Measurements from ENCODE around the gene P4HA2.
A peak's percentile ranks its signal among the peaks of the same experiment; 100 is the strongest.

Gene P4HA2

GRCh38 chr5:132221781-132222648 is 5.6 kb downstream of the P4HA2 start:
- no peak for DNase-seq

- no peak for DNase-seq
These were observed 7.2 kb downstream of the P4HA2 start for GRCh38 chr5:132220491-132220890.

- DNase-seq = no peak
These were observed 7.7 kb downstream of the P4HA2 start for GRCh38 chr5:132219981-132220380.

DNA sequence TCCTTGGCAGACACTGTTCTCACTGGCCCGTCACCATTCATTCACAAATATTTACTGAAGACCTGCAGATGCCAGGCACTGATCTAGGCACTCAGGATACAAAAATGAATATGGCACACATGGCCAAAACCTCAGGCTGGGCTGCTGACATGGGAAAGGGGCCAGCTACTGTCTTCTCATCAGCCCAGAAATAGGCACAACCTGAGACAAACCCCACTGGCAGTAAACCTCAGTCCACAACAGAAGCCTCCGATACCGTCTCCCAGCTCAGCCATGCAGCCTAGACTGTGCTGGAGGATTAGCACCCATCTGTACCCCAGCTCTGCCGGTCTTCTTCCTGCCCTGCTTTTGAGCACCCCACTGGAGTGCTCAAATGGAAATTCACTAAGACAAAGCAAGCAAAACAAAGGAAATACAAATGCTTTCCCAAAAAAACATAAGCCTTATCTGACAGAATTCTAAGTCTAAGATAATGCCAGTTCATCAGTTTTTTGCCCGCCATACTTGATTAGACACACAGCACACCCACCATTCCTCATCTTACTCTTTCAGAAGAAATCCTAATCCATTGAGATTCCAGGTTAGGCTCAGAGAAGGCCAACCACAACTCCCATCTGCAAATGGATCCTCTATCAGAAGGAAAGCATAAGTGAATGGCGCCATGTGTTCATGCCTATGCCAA is 8.2 kb downstream of the P4HA2 start:
- DNase-seq = no peak

- no peak for DNase-seq
These were observed 9.3 kb downstream of the P4HA2 start for GRCh38 chr5:132218321-132218720.

GRCh38 chr5:132215329-132215728 is 12.3 kb downstream of the P4HA2 start:
- no peak for DNase-seq

DNA sequence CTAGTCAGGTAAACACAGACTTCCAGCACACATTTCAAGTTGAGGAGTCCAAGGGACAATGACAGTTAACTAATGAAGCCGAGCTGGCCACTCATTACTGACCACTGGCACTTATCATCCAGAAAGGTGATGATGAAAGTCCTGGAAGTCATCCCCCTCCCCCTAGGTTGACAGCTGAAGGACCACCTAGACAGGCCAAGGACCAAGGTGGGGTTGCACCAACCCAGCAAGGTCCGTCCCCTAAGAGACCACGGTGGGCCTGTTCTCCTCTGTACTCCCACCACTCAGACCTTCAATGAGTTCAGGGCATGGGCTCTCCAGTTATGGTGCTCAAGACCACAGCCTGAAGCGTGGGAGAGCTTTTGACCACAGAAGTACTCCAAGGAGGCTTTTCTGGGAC is 13.2 kb downstream of the P4HA2 start:
- no peak for DNase-seq

- DNase-seq = no peak
These were observed 14.0 kb downstream of the P4HA2 start for GRCh38 chr5:132213666-132214065.

- DNase-seq = no peak
These were observed 15.9 kb downstream of the P4HA2 start for GRCh38 chr5:132211787-132212186.

GRCh38 chr5:132210944-132211343 is 16.7 kb downstream of the P4HA2 start:
- no peak for DNase-seq

- DNase-seq = no peak
These were observed 17.6 kb downstream of the P4HA2 start for GRCh38 chr5:132209901-132210545.

DNA sequence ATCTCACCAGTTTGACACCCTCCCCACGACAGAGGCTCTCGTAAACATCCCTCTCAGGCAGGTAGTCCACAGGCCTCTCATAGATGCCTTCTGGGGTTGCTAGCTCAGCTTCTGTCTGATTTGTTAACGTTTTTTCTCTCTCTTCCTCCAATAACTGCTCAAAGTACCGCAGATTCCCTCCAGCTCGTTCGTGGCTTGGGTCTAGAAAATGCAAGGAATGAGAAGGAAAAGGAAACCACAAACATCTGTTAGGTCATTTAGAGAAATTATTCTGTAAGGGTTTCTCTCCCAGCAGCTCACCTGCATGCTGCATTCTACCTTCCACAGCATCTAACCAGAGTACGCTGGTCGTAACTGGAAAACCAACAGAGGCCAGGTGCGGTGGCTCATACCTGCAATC is 18.5 kb downstream of the P4HA2 start:
- DNase-seq = no peak

- peak; percentile 66 for DNase-seq
These were observed 19.9 kb downstream of the P4HA2 start for GRCh38 chr5:132207778-132208177.

DNA sequence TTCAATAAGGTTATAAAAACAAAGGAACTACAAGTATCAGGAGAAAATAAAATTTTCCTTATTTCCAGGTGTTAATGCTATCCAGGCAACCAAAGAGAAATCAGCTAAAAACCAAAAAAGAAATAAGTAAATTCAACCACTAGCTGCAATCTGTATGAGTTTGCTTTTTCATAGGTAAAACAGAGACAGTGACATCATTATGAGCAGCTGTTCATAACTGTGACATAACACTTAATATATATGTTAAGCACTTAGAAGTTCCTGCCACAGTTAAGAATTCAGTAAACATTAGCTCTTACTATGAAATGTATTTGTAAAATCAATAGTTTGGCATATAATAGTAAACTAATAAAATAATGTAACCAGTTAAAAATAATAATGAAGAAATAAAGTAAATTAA is 20.9 kb downstream of the P4HA2 start:
- DNase-seq = no peak

DNA sequence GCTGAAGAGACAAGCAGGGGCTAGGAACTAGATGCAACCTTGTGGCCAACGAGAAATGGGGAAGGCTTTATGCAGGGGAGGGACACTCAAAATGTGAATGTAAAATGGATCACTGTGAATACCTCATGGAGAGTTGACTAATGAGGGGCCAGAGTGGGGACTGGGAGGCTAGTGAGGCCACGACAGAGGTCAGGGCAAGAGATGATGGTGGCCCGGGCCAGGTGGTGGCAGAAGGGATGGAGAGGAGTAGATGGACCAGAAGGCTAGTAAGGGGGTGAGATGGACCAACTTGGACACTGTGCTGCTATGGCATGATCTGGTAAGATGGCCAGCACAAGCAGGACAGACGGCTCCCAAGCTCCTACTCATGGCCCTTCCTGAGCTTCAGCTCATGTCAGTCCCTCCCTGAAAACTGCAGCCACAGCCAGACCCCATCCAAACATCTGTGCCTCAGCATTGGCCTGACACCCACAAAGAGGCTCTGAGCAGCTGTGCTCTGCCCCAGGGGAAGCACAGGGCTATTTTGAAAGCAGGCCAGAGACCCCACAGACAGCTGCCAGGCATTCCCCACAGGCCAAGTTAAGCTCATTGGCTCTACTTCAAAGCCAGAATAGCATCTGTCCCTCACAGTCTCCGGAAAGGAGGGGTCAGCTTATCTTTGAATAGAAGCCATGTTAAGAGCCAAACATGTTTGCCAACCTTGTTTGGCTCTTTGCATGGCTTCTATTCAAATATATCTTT is 22.1 kb downstream of the P4HA2 start:
- DNase-seq = no peak

GRCh38 chr5:132204371-132205135 is 23.1 kb downstream of the P4HA2 start:
- DNase-seq = no peak

DNA sequence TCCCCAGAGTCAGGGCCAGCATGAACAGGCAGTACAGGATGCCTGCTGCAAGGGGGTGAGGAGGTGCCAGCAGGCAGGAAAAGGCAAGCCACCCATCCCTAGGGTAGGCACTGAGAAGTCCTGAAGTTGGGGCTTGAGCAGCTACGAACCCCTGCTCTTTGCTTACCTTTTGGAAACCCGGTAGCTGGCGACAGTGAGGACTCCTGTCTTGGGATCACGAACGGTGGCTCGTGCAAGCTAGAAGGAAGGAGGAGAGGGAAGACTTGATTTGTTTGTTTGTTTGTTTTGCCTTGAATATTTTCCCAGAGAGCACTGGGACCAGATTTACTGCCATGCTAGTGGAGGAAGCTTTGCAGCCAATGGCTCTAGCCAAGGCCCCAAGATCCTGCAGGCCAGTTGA is 23.7 kb downstream of the P4HA2 start:
- DNase-seq = no peak

DNA sequence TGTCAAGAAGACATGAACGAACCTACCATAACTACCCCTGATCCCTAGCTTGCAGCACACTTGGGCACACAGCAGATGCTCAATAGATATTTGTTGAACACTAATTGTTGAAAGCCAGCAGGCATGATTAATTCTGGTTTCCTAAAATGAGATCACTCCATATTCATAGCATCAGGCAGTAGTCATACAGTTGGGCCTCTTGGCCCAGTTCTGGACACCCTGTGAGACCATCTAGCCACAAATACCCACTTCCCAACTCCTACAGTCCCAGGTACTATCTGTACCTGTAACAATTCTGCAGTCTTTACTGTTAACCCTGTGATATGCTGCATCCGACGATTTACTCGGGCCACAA is 24.2 kb downstream of the P4HA2 start:
- no peak for DNase-seq

- no peak for DNase-seq
These were observed 24.8 kb downstream of the P4HA2 start for GRCh38 chr5:132202711-132203463.

GRCh38 chr5:132199116-132199680 is 28.5 kb downstream of the P4HA2 start:
- DNase-seq = peak; percentile 18

DNA sequence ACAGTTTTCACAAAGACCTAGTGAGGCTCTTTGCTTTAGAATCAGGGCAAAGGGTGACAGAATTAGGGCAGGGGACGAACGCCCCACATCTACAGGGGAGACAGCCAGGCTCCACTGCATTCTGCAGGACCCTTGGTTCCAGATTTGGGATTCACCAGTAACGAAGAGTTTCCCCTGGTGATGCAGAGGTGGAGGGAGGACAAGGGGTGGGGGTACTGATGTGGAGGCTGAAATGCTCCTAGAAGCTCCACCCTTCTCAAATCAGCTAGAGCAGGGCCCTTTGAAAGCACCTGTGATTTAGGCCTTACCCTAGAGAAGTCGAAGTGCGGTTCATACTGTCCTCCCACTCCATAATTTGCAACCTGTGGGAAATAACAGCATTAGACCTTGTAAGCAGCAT is 29.1 kb downstream of the P4HA2 start:
- no peak for DNase-seq
